HG02973 (cell line): Measurements from ENCODE around the gene BNIP5.
"Not testable (repeated sequence)": the region's sequence is repeated elsewhere in the genome, so short reads cannot be mapped to it uniquely, and the experiment has no call there.

Experiments
- ATAC-seq: cut with Tn5 transposase; IDR thresholded peaks from one replicate; pipeline ENCODE4 v1.9.1; 2021; ENCODE audit warnings: moderate library complexity; ENCODE audit not compliant: unreplicated experiment

BNIP5 gene

DNA sequence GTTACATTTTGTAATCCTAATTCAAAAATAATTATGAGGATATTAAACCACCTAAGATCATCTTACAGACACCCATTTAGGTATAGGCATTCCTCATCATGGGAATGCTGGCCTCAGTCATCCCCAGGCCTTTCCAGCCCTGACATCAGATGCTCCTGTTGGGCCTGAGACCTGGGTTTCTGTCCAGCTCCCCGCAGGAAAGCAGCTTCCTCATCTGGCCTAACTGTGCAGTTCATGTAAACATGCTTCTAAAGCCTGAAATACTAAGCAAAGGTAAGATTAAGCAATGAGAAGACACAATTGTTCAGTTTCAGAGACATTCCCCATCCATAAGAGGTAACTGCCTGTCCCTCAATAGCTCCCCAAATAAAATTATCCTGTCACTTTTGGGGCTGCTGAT, 31.7 kb upstream of the BNIP5 start:
- ATAC-seq = no peak

DNA sequence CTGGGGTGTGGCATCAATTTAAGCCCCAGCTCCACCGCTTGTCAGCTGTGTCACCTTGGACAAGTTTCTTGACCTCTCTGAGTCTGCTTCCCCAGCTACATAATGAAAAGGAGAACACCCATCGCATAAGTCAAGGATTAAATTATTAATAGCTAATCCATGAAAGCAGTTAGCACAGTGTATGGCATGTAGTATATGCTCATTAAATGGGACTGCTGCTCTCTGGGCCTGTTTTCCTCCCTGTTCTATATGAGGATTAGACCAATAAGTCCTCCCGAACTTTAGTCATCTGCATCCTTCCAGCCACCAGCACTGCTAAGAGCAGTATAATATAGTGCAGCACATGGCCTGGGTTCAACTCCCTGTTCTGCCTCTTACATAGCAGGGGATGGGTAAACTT, 31.1 kb upstream of the BNIP5 start:
- ATAC-seq = no peak

DNA sequence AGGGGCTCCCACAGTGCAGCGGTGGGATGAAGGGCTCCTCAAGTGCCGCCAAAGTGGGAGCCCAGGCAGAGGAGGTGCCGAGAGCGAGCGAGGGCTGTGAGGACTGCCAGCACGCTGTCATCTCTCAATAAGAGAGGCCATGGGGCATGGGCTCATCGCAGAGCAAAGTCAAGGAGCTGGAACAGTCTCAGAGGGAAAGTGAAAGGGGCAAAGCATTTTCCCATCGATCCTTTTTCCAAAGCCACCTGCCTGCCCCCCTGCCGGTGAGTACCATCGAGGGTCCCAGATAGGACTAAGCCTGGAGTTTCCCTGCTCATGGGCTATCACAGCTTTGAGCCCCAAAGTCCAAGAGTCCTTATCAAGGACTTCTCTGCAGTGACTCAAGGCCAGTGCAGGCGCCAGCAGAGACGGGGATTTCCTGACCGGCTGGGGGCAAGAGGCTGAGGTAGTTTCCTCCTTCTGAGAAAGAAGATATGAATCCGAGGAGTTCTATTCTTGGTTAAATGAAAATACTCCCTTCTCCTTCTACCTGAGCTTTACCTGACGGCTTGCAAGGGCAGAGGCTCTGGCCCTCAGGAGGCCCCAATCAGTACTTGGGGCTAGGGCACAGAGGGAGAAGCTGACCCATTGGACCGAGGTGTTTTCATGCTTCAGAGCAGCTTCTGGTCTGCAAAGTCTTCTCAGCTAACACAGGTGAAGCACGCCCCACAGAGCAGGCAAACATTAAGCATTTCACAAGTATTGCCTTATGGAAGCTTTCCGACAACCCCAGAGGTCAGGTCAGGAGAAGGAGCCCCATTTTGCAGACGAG, 28.2 kb upstream of the BNIP5 start:
- peak; percentile 53 for ATAC-seq

DNA sequence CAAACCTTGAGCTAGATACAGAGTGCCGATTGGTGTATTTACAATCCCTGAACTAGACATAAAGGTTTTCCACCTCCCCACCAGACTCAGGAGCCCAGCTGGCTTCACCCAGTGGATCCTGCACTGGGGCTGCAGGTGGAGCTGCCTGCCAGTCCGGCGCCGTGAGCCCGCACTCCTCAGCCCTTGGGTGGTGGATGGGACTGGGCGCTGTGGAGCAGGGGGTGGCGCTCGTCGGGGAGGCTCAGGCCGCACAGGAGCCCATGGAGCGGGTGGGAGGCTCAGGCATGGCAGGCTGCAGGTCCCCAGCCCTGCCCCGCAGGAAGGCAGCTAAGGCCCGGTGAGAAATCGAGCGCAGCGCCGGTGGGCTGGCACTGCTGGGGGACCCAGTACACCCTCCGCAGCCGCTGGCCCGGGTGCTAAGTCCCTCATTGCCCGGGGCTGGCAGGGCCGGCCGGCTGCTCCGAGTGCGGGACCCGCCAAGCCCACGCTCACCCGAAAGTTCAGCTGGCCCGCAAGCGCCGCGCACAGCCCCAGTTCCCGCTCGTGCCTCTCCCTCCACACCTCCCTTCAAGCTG, 27.5 kb upstream of the BNIP5 start:
- not testable (repeated sequence) for ATAC-seq

DNA sequence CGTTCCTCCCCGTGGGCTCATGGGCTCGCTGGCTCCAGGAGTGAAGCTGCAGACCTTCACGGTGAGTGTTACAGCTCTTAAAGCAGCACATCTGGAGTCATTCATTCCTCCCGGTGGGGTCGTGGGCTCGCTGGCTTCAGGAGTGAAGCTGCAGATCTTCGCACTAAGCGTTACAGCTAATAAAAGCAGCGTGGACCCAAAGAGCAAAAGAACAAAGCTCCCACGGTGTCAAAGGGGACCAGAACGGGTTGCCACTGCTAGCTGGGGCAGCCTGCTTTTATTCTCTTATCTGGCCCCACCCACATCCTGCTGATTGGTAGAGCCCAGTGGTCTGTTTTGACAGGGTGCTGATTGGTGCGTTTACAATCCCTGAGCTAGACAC, 26.7 kb upstream of the BNIP5 start:
- ATAC-seq = not testable (repeated sequence)

DNA sequence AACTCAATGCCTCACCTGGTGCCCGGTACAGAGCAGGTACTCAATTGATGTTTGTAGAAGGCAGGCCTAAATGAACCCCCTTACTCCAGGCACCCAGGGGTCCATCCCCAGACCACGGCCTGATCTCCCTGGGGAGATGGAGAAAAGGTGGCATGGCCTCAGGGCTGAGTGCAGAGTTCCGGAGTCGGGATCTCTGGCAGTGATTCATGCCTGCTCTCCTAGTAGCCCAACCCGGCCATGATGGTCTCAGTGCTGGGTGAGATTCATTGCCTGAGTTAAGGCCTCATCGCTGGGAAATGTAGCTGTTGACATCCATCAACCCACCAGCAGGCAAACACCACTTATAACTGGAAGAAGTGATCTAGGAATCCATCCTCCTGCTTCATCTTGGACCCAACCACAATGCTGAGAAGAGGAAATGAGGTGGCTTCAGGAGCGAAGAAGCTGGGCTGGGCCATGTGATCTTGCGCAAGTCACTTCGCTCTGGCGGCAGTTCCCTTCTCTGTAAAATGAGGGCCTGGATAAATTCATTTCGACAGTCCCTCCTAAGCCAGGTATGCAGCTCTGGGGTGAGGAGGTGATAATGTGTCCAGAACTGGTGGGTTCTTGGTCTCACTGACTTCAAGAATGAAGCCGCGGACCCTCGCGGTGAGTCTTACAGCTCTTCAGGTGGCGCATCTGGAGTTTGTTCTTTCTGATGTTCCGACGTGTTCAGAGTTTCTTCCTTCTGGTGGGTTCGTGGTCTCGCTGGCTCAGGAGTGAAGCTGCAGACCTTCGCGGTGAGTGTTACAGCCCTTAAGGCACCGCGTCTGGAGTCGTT, 26.1 kb upstream of the BNIP5 start:
- no peak for ATAC-seq

DNA sequence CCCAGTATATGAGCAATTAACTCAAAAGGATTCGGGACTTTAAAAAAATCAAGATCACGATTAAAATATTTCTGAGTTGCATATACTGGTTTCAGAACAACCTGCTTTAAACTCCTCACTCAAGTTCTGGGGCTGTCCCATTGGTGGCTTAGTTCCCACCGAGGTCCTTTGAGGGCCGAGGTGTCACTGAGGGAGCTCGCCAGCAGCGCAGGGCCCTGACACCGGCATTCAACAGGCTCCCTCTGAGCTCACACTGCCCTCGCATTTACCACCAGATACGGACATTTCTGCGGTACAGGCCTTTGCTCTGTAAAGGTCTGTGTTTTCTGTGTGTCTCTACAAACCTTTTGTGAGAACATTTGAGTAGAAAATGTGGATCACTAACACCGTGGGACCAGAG, 24.4 kb upstream of the BNIP5 start:
- ATAC-seq = no peak

DNA sequence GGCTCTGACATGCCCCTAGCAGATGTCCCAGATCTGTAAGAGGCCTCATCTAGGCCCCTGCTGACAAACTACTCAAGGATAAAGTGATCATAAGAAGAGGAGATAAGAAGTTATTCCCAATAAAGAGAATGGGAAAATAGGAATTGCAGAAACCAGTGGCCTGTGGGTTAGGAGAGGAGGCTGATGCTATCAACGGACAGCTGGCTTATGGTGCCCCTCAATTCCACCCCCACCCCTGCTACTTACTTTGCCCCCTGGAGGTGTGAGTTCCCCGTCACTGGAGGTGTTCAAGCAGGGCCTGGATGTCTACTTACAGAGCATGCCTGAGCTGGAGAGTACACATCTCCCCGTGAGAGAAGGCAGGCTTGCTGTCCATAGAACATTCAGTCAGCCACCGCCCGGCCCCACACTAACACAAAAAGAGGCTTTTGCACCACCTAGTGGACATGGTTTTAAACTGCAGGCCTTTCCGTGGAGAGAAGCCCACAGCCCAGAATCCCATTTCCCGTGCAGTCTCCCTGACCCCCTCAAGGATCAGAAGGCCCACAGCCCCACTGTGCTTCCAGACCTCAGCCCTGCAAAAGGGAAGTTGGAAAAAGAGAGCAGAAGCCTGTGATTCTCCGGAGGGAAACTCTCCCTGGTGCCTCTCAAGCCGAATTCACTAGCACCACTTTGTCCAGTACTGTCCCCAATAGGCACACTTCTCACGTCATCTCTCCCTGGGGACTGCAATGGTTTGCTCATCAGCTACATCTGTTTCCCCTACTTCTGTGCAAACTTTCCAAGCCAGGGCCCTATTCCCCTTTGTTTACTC, 23.8 kb upstream of the BNIP5 start:
- no peak for ATAC-seq

DNA sequence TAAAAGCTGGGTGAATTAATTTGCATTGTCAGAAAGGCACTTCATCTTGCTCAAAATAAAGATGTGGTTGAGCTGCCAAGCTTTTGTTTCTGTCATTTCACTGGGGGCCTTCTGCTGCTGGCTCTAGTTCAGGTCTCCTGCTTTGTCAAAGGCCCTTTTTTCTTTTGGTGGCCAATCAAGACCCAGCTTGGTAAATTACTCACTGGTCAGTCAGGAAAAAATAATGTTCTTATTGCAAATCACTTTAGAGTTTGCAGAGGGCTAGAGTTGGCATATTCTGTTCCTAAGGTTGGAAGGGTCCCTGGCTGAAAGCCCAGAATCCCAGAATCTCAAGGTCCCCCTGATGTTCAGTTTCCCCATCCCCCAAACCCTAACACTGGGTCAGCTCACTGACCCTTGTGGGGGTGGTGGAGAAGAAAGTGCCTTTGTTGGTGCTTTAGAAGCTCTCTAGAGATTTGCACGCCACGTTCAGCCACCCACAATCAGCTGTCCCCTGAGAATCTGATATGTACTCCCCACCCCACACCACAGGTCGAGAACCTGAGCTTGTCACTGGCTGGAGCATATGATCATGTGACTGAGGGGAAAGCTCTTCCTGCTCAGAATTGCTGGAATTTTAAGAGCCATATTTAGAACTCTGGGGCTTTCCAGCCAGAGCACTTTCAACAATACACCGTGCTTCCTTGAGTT, 21.7 kb upstream of the BNIP5 start:
- ATAC-seq = no peak

DNA sequence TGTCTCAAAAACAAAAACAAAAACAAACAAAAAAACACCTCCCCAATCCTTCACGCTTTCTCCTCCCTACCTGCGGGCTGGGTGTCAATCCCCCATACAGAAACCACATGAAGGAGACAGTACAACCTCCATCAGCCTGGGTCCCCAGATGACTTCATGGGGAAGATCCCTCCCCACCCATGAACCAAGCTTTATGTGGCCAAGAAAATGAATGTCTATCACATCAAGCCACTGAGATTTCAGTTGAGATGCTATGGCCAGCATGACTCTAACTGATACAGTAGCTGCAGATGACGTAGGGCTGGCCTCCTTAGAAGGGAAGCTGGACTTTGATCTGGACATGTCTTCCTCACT, 21.2 kb upstream of the BNIP5 start:
- ATAC-seq = no peak

DNA sequence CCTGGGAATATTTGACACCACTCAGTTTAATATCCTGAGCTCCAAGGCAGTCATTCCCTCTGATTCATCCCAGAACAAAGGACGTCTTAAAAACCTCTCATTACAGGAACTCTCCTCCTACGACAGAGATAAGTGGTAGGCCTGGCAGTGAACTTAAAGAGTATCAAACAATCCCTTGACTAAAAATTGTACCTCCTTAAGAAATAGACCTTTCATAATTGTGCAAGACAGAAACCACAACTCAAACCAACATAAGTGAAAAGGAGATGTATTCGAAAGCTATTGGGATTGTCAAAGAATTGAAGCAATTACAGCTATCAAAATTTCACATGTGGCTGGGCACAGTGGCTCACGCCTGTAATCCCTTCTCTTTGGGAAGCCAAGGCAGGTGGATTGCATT, 19.1 kb upstream of the BNIP5 start:
- no peak for ATAC-seq

DNA sequence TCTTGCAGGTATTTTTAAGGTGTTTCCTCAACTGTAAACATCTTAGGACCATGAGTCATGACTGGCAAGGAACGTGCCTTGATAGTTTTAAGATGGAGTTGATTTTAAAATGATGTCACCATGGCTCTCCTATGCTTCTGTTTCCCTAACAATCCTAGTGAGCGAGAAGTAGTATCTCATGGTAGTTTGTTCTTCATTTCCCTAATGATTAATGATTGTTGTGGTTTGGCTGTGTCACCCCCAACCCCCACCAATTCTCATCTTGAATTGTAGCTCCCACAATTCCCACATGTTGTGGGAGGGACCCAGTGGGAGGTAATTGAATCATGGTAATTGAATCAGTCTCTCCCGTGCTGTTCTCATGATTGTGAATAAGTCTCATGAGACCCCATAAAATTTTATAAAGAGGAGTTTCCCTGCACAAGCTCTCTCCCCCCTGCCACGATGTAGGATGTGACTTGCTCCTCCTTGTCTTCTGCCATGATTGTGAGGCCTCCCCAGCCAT, 16.8 kb upstream of the BNIP5 start:
- ATAC-seq = no peak

DNA sequence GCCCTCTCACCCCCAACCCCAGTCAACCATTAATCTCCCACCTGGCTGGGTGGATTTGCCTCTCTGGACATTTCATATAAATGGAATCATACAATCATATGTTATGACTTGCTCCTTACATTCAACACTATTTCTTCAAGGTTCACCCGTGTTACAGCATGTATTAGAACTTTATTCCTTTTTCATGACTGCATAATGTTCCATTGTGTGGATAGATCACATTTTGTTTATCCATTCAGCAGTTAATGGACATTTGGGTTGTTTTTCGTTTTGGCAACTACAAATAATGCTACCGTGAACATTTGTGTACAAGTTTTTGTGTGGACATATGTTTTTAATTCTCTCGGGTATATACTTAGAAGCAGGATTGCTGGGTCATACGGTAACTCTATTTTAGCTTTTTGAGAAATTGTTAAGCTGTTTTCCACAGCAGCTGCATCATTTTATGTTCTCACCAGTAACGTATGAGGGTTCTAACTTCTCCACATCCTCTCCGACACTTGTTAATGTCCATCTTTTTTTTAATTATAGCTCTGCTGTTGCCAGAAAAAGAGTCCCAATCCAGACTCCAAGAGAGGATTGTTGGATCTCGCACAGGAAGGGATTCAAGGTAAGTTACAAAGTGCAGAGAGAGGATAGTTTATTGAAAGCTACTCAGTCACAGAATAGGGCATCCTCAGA, 15.9 kb upstream of the BNIP5 start:
- ATAC-seq = no peak

DNA sequence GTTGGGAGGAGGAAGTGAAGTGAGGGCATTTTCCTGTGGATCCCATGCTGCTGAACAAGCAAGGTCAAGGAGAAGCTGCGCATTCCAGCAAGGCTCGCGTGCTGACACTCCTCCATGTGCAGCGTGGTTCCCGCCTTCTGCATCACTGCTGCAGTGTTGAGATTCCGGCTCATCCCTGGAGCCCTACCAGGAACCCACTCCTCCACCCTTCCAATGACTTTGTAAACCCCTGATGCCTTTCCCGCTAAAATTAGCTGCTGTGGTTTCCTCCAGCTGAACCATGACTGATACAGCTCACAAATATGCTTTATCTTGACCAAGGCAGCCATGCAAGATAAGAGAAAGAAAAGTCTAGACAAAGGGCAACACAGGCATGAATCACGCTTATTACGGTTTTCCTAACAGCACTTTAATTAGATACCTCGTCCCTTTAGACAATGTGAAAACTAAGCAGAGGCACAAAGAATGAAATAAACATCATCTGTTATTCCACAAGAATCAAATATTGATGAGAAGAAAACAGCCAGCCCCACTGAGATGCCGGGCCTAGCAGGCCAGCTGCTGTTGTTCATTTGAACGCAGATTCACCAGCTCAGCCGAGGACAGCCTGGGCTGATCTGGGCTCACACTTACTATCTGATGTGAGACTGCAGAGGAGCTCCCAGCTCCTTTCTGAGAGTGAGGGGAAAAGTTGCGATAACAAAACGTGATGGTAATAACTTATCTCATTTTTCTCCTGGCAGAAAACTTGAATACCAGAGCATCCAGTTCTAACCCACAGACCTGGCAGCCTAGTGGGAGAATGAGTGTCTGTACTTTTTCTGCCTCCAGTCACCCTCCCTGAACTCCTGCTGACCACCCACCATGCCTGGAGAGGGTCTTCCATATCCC, 14.2 kb upstream of the BNIP5 start:
- no peak for ATAC-seq

DNA sequence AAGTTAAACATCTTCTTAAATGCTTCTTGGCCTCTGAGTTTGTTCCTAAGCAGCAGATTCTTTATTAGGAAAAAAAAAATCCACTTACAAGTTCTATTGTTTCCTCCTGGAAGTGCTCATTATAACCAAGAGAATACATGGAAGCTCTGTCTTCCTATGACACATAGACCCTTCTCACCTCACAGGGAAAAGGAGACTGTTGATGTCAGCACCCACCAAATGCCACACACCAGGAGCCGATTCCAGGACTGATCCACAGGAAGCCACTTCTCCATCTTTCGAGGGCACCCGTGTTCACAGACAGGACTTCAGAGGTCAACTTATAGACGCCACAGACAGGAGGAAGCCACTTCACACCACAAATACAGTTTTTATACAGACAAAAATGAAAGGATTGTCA, 13.4 kb upstream of the BNIP5 start:
- no peak for ATAC-seq

DNA sequence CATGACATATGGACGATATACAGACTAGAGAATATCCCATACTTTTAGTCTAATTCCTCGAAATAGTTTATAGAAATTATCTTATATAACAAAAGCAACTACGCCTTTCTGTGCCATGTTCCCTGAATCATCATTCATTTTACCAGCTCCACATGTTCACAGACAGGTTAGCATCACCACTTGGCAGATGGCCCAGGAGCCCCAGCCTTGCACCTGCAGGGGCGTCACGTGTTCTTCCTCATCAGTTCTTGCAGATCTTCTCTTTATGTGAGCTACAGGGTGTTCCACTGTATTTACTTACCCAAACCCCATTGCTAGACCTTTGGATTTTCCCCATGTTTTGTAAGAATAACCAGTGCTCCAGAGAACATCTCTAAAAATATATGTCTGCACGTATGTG, 12.6 kb upstream of the BNIP5 start:
- ATAC-seq = no peak

DNA sequence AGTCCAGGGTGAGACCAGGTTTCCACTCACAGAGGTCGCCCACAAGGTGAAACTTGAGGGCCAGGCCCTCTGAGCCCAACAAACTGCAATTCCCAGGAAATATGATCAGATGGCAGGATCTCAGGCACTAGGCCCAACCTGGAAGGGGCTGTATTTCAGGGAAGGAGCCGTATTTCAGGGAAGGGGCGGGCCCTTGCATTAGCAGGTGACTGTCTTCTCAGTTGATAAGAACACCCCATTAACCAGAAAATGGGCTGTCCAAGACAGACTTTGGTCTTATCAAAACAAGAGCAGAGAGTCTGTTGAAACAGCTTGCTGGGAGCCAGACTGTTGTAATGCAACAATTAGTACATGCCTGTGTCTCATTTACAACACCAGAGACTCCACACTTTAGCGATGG, 10.9 kb upstream of the BNIP5 start:
- ATAC-seq = no peak

DNA sequence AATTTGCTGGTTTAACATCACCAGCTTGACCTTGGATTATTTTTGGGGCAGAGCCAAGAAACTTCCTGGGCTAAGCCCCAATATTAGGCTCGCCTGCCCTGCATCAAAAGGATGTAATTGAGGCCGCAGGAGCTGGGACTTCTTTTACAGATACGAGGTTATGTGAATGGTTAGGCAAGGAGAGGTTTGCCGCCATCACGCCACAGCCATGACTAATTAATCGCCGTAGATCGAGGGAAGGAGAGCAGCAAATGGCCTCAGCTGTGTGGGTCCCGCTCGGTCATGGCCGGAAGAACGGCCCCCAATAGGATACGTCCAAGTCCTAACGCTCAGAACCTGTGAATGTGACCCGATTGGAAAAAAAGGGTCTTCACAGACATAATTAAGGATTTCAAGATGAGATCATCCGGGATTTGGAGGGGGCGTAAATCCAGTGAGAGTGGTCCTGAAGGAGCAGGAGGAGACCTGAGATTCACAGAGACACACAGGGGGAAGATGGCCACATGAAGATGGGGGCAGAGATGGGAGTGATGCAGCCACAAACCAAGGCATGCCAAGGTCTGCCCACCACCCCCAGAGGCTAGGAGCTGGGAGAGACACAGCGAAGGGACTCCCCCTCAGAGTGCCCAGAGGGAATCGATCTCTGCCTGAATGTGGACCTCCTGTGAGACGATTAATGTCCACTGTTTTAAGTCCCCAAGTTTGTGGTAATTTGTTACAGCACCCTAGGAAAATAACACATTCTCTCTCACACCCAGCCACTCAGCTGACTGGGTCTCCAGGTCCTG, 10.0 kb upstream of the BNIP5 start:
- ATAC-seq = no peak
